Stimulated activated CD8-positive, alpha-beta memory T cell treated with anti-CD3 and anti-CD28 coated beads, Interleukin-4, amount 100 ng/mL, for 24 hours (primary cell): ENCODE measurements around the gene PTRH2.

Source experiments
- DNase-seq: peaks from one replicate; pipeline ENCODE4 v3.0.0-alpha.2; 2020; ENCODE audit warnings: low read depth

PTRH2 gene

DNA sequence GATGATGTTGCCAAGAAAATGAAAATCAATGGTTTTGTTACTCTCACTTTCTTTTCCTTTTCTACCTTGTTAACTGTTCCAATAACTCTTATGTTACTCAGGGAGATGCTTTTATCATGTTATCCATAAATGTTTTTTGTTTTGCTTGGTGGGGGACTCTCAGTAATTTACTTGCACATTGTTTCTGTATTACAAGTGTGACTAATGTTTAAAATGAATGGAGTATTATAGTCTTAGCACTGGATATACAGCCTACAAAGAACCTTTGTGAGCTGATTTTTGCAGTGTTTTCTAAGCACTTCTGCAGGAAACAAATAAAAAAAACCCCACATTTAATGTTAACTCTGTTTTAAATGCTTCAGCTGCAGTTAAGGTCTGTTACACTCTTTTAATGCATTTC is 12.3 kb upstream of the PTRH2 start:
- no peak for DNase-seq

DNA sequence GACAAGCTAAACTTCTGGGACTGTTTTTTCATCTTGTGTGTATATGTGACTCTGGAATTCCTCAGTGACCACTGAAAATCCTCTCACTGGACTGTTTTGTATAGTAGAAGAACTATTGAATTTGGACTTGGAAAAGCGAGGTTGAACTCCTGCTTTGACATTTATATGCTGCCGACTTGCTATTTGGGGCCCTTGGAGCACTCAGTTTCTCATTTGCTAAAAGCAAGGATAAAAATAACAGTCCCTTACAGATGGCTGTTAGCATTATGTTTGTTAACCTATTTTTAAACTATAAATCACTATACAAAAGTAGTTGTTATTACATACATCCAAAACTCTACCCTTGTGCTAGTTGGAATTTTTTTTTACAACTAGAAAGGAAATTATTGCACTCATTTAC is 9.2 kb upstream of the PTRH2 start:
- DNase-seq = no peak

DNA sequence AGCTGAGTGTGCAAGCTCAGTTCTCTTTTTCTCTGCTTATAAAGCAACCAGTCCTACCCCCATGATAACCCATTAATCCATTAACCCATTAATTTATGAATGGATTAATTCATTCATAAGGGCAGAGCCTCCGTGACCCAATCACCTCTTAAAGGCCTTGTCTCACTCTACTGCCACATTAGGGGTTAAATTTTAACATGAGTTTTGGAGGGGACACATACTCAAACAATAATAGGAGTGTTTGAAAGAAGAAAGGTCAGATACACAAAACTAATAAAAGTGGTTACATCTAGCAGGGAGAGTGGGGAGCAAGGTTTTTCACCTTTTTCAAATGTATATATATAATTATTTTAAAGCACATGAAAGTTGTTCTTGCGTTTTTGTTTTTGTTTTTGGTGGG is 7.0 kb upstream of the PTRH2 start:
- no peak for DNase-seq

DNA sequence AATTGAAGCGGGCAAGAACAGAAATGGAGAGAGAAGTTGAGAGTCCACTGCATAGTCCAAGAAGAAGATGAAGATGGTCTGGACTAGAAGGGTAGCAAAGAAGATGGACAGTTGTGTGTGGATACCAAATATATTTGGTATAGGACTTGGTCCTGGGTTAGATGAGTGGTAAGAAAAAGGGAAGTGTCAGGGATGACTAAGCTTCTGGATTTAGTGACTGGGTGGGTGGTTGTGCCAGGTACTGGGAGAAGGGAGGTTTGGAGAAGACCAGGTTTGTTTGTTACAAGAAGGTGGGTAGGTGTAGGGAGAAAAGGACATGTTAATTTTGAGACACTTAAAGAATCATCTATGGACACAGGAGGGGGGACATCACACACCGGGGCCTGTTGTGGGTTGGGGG is 5.6 kb upstream of the PTRH2 start:
- no peak for DNase-seq

DNA sequence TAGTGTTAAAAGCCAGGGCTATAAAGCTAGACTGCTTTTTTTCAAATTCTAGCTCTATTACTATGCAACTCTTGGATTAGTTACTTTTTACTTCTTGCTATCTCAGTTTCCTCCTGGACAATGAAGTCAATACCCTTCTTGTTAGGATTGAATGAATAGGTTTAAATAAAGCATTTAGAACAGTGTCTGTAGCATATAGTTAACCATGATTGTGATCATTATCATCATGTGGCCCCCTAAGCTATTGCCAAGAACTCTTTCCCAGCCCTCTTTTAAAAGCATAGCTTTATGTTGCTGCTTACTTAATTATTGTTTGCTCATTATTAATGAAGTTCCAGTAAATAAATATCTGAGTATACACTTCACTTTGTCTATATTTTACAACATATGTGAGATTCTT is 4.7 kb upstream of the PTRH2 start:
- no peak for DNase-seq

DNA sequence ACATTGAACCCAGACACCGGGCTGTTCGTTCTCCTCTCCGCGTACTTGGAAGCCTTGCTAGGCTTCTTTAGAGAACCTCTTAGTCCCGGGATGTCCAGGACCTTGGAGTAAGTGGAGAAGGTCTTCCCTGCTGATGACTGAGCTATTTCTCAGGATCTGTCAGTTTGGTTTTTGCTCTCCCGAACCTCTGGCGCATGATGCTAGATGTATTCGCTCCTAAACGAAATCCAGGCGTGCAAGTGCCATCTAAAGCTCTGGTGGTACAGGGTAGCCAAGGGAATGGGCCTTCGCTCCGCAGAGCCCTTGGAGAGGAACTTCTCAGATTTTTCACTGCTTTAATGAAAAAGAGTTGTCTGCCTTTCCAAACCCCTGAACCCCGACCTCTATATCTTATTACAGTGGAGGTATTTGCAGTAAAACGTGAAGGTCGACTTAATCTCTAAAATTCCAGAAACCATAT is 771 bp upstream of the PTRH2 start:
- DNase-seq = no peak

DNA sequence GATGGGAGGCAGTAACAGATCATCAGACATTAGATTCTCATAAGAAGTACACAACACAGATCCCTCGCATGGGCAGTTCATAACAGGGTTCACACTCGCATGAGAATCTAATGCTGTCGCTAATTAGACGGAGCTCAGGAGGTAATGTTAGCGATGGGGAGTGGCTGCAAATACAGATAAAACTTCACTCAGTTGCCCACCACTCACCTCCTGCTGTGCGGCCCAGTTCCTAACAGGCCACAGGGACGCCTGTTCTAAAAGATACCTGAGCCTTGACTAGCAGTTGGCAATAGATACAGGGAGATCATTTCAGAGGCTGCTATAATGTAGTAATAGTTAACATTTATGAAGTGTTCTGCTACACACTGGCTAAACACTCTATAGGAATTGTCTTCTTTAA is 4.9 kb downstream of the PTRH2 start:
- DNase-seq = no peak

DNA sequence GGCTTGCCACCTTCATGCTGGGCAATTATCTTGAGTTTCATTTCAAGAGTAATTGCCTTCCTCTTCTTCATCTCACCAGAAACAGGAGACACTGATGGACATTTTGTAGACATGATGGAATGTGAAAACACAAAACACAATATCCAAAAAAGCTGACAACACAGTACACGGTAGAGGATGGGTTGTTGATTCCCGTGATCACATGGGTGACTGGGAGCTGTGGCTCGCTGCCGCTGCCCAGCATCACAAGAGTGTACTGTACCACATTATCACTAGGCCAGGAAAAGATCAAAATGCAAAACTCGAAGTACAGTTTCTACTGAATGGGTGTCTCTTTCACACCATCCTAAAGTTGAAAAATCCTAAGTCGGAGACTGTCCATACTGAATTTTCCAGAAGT is 7.4 kb downstream of the PTRH2 start:
- DNase-seq = no peak

DNA sequence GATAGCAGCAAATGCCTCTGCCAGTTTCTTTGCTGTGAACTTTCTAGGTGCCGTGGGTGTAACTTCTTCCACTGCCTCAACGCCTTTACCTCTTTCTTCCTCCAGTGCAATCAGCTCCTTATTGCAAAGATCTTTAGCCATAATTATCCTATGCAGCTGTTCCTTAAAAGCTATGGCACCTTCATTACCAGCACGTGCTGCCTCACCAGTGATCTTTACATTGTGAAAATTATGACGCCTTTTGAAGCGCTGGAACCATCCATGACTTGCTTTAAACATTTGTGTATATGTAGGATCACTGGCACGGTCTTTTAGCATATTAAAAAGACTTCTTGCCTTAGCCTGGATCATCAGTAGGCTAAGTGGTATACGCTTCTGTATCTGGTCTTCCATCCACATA is 8.0 kb downstream of the PTRH2 start:
- no peak for DNase-seq

DNA sequence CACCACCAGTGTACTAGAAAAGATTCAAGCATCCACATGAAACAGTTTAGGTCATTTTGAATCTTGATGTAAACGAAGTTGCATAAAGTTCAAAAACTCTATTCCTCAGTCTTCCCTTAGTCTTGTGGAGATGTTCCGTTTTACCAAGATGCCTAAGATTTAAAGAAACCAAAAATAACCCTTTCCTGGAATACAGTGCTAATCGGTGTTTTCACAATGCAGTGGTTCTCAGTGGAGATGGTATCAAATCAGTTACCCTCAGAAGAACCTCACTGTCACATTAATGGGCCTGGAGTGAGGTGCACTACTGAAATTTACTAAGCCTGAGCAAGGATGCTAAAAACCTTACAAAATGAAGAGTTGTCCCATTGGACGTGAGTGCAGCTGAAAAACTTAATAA is 9.1 kb downstream of the PTRH2 start:
- no peak for DNase-seq

DNA sequence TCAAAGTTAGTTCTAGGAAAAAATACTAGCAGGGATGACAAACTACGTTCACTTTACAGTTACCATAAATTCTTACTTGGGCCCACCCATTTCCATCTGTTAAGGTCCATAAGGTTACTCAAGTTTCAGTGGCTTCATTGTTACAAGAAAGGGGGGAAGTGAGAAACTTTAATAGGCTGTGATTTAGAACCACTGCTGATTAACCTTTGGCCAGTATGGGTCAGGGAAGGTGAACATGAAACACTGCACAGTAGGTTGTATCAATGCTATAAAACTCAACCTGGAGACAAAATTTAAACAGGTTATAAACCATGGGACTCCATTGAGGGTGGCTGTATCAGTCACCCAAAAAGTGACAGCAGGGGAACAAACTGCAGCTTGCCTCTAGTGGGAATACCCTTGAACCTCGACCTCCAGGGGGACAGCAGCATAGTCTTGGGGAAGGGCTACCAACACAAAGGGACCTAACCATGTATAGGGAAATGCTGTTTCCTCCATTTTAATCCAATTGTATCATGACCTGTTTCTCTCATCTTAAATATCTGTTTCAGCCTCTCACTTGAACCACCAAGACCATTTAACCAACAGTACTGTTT is 10.4 kb downstream of the PTRH2 start:
- DNase-seq = no peak

DNA sequence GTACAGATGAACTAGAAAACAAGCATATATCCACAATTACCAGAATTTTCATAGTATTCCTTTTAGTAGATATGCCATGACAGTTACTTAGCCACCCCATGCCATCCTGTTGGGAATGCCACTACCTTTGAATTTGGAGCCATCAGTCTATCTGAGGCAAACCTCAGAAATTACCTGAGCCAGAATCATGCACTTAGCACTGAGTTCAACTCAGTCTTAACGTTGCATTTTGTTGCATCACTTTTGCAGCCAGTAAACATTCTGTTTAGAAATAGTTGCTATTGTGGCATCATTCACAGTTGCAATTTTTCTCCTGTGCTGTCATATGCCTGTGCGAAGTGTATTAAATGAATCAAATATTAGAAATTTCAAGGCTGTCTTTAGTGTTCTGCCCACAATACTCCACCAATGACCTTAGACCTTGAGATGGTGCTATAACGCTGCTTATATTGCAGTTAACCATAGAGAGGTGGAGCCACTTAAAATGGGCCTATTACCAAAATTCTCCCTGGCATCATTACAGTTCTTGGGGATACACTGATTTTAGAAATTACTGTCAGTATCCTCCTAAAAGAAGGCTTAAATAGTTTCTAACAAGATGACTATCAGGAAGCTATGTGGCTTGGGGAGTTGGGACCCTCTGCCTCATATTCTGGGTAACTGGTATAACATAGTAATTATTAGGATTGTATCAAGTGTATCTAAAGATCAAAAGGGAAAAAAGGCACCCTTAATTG is 11.1 kb downstream of the PTRH2 start:
- DNase-seq = no peak

DNA sequence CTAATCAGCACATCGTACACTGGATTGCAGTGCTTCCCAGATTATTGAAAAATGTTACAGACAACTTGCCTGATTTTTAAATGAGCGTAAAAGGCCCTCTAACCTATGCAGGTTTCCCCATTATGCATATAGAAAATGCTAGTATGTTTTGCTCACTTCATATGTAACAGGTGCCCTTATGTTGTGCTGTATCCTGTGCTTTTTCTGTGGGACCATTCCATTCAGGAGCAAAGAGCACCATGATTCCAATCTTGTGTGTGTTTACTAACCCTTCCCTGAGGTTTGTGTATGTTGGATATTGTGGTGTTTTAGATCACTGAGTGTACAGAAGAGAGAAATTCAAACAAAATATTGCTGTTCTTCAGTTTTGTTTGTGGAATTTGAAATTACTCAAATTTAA is 12.9 kb downstream of the PTRH2 start:
- DNase-seq = no peak

DNA sequence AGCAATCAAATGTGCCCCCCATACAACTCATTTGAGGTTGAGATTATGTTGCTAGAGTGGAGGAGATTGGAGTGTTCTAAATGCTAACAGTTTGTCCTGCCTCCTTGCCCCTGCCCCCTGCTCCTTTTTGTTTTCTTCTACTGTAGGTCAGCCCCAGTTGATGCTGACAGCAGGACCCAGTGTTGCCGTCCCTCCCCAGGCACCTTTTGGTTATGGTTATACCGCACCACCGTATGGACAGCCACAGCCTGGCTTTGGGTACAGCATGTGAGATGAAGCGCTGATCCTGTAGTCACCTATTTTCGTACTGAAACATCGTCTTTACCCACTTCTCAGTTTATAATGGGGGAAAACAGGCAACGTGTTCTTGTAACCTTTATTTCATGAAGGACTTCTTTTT is 13.6 kb downstream of the PTRH2 start:
- DNase-seq = no peak

DNA sequence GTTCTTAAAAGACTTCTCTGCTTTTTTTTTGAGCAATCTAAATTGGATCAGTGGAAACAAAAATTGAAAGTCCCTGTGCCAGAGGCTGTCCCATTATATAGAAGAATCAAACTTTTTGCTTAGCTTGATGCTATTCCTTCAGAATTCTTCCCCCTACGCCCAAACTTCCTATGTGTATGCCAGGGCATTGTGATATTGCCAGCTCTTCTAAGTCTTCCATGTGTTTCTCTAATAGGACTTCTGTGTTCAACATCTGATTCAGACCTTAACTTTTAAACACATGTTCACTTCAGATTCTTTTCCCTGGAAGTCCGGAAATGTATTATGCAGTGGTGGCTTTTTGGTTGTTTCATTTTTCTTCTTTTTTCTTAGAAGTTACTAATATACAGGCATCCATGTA is 18.7 kb downstream of the PTRH2 start:
- no peak for DNase-seq

DNA sequence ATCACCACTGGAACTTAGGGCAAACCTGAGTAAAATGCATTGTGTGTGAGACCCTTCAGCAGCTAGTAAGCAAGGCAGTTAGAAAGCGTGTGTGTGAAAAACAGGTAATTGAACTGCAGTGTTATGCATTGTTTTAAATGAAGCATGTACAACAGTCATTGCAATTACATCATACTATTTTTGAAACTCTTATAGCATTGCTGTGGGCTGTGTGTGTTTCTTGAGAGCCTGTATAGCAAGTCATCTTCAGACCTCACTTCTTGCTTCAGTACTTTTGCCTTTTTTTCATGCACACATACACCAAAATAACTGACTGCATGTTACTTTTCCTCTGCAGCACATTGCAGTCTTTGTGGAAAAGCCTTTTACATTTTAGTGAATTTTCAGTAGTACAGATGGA is 19.2 kb downstream of the PTRH2 start:
- no peak for DNase-seq

DNA sequence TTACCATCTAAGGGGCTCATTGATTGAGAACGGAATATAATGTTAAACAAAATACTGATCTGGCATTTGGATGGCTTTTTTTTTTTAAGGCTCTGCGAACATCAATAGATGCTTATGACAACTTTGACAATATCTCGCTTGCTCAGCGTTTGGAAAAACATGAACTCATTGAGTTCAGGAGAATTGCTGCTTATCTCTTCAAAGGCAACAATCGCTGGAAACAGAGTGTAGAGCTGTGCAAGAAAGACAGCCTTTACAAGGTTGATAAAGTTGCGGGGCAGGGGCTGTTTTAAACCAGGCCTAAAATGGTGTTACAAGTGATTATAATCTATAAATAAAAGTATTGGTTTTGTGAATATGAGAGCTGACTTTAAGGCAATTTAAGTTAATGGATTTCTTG is 22.3 kb downstream of the PTRH2 start:
- DNase-seq = no peak

DNA sequence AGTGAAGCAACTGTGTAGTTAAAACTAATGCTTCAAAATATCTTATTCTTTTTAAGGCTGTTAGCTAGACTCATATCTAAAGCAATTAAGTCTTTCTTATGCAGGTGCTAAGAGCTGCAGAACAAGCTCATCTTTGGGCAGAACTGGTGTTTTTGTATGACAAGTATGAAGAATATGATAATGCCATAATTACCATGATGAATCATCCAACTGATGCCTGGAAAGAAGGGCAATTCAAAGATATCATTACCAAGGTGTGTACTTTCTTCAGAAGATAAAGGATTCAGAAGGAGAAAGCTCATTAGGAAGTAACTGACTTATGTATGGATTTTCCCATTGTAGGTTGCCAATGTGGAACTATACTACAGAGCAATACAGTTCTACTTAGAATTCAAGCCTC is 23.9 kb downstream of the PTRH2 start:
- DNase-seq = no peak

DNA sequence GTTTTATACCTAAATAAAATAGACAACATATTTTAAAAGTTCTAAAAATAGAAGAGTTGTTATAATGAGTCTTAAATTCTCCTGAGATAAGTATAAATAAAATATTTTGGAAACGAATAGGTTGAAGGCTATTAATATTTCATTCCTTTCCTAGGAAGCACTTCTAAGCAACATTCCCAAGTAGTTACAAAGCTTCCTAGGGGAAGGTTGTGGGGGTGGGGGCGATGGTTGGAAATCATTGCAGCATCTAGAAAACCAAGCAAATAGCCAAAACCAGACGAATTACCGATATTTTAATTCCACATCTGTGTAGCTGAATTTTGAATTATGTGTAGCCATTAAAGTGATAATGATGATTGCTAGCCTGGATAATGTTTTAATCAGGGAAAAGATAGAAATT is 26.9 kb downstream of the PTRH2 start:
- no peak for DNase-seq

DNA sequence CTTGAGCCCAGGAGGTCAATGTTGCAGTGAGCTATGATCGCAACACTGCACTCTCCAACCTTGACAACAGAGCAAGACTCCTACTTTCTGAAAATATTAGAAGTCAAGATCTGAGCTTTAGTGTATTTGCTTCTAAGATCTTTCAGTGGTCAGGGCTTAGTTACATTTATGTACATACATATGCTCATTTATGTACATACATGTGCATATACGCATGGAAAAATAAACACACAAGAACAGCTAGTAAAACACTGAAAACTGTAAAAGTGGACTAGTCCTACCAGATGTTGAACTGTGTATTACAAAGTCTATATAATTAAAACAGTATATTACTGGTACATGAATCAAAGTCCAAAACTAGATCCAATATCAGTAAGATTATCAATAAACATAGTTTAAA is 28.3 kb downstream of the PTRH2 start:
- DNase-seq = no peak

DNA sequence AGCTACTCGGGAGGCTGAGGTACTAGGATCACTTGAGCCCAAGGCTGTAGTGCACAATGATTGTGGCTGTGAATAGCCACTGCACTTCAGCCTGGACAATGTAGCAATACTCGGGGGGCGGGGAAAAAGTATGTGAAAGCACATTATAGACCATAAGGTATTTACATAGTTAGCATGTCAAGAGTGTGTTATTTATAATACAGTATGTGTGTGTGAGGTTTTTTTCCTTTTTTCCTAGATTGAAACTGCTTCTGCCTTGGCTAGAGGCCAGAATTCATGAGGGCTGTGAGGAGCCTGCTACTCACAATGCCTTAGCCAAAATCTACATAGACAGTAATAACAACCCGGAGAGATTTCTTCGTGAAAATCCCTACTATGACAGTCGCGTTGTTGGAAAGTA is 30.5 kb downstream of the PTRH2 start:
- DNase-seq = no peak

DNA sequence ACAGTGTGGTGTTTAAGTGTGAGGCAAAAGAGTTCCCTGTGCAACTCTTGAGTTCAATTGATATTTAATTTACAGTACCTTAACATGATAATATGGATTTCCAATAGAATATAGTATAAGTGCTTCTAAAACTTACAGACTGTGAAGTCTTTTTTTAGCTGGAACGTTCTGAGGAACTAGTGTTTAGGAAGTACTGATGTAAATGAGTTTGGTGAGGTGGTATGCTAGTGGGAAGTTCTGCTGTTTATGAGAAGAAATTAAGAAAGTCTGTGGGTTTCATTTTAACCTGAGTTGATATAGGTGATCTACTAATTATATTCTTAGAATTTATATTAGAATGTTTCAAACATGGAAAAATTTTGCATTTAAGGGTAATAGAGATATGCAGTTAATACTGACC is 32.0 kb downstream of the PTRH2 start:
- no peak for DNase-seq

DNA sequence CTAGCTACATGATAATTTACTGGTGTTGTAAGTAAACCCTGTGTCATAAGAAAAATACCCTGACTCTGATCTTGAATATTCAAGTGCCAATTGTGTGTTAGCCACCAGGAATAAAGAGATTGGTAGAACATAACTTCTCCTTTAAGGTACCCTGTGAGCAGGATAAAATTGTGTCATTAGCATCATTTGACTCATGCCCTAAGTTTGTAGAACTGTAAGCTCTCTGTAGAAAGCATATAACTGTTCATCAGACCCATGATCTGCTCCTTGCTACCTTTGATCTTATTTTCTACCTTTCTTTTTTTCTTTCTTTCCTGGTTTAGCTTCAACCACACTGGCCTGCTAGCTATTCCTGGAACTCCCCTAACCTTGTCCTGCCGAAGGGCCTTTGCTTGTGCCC is 35.8 kb downstream of the PTRH2 start:
- DNase-seq = no peak

DNA sequence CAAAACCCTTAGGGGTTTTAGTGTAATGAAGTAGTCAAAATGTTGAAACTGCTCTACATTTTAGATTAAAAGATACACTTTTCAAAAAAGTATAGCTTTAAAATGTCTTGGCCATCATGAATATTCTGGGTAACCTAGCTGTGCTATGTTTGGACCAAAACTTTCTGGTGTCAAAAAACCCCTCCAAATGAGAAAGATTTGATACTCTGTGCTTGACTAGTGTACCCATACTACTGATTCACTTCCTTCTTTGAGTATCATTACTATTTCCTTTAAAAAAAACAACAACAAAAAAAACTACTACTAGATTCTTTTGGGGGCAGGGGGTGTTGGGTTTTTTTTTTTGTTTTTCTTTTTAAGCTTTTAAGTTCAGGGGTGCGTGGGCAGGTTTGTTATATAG is 37.3 kb downstream of the PTRH2 start:
- DNase-seq = no peak
